ENCODE measurements around the gene TEAD3.

GRCh38 chr6:35494161-35494563 is 2.7 kb downstream of the TEAD3 start:
- no peak for TF ChIP-seq CTCF (IDR thresholded peaks at IDR 0.05)
- TF ChIP-seq POLR2A (IDR thresholded peaks at IDR 0.05), result no peak
